ENCODE results near the gene LMTK2. TPM values are rescaled to one million over a fixed set of nuclear protein-coding genes. Genes with fewer than 3 reads are reported as not detected.

LMTK2 gene
- total RNA-seq, 1 experiment from 2014 or later: 17.8 TPM

- Histone ChIP-seq H3K4me1 (ENCODE audit: control insufficient read depth in 1 of 2, insufficient read depth in 2 of 2, low read length in 2 of 2) (no peaks in the 10 kb centered on the region), H3K27ac (ENCODE audit: low read depth, low read length) (no peak overlapping the region), H2AFZ (ENCODE audit: low read depth, low read length, poor library complexity, severe bottlenecking) (no peak overlapping the region), H3K9ac (ENCODE audit: low read length) (no peak overlapping the region), H3K79me2 (ENCODE audit: insufficient read depth, low read length) (no peaks in the 10 kb centered on the region), H3K4me3 (replicated peaks in 1 of 2; ENCODE audit: low read depth in 1 of 2, low read length in 2 of 2) (no peak overlapping the region), H4K20me1 (ENCODE audit: insufficient read depth) (no peaks in the 10 kb centered on the region), H3K36me3 (ENCODE audit: control insufficient read depth in 1 of 2, insufficient read depth in 2 of 2, low read length in 2 of 2) (0 out of 4 replicates have a peak, but pooled peaks cover 3 to 5% of the 10 kb centered on the region in 2 experiments), H3K4me2 (ENCODE audit: low read length) (no peak overlapping the region), H3K9me3 (ENCODE audit: control insufficient read depth in 1 of 2, insufficient read depth in 1 of 2, low read depth in 1 of 2, low read length in 2 of 2) (no peaks in the 10 kb centered on the region), H3K9me2 (ENCODE audit: insufficient read depth) (no peaks in the 10 kb centered on the region), H3K27me3 (ENCODE audit: insufficient read depth, low read length) (no peaks in the 10 kb centered on the region)
- no TSS peak for BruUV-seq (replicated peaks)
- CTCF ChIA-PET: no interaction called here
- no peak for TF ChIP-seq CTCF (IDR thresholded peaks at IDR 0.05 in 2 of 3, conservative IDR thresholded peaks at IDR 0.05 in 1 of 3; ENCODE audit: borderline replicate concordance in 1 of 3, insufficient read depth in 1 of 3, low read depth in 2 of 3, low read length in 2 of 3)
- TF ChIP-seq POLR2A (IDR thresholded peaks at IDR 0.05; ENCODE audit: borderline replicate concordance, extremely low read depth, insufficient read depth, insufficient read length): no peak
- TF ChIP-seq RAD21 (IDR thresholded peaks at IDR 0.05; ENCODE audit: low read depth): no peak
- TF ChIP-seq EZH2phosphoT487 (IDR thresholded peaks at IDR 0.05; ENCODE audit: borderline replicate concordance): no peak
- no peak for TF ChIP-seq SIN3A (IDR thresholded peaks at IDR 0.05; ENCODE audit: low read depth)
- no peak for TF ChIP-seq ELF1 (IDR thresholded peaks at IDR 0.05; ENCODE audit: borderline replicate concordance, low read depth)
- no peak for TF ChIP-seq MAX (IDR thresholded peaks at IDR 0.05)
- TF ChIP-seq SP1 (IDR thresholded peaks at IDR 0.05; ENCODE audit: low read depth): no peak
- TF ChIP-seq EGR1 (IDR thresholded peaks at IDR 0.05; ENCODE audit: low read depth): no peak
- DNase-seq (ENCODE audit: low read depth, low spot score) (no peak), ATAC-seq (no peak)
- RAD21 ChIA-PET (ENCODE audit: low non-redundant PET in 1 of 2, low total read pairs in 2 of 2, uncharacterized antibody in 2 of 2, unreplicated experiment in 2 of 2): no interaction called here
- intact Hi-C loops (cut with micrococcal nuclease): no loop called here
- POLR2A ChIA-PET: no interaction called here
Measured at GRCh38 chr7:98177553-98177952, 70.9 kb downstream of the LMTK2 start.

DNA sequence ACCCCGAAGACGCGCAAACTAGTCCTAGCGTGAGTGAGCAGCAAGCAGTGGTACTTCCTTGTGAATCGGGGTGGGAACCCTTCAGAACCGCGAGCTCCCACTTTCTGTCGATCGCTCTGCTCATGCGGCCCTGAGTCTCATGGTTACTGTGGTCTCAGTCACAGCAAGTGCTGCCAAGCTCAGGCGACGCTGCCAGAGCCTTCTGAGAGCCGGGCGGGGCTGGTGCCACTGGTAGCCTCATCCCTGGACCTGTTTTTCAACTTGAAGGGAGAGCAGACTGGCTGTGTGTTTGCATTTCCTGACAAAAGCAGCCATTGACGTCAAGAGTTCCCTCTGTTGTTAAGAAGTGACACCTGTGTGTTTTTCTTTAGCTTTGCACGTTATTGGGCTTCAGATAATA, 71.7 kb downstream of the LMTK2 start:
- RAD21 ChIA-PET (ENCODE audit: low non-redundant PET in 1 of 2, low total read pairs in 2 of 2, uncharacterized antibody in 2 of 2, unreplicated experiment in 2 of 2): no interaction called here
- H3K27me3 ChIP-seq (ENCODE audit: insufficient read depth, low read length): no peaks in the 10 kb centered on the region
- H3K27ac ChIP-seq (ENCODE audit: low read depth, low read length): no peak overlapping the region
- CTCF ChIA-PET: no interaction called here
- H4K20me1 ChIP-seq (ENCODE audit: insufficient read depth): no peaks in the 10 kb centered on the region
- no peak overlapping the region for H2AFZ ChIP-seq (ENCODE audit: low read depth, low read length, poor library complexity, severe bottlenecking)
- intact Hi-C loops (cut with micrococcal nuclease): no loop called here
- no peaks in the 10 kb centered on the region for H3K4me1 ChIP-seq (ENCODE audit: control insufficient read depth in 1 of 2, insufficient read depth in 2 of 2, low read length in 2 of 2)
- no peak overlapping the region for H3K4me3 ChIP-seq (replicated peaks in 1 of 2; ENCODE audit: low read depth in 1 of 2, low read length in 2 of 2)
- no peak for DNase-seq (ENCODE audit: low read depth, low spot score)
- no TSS peak for BruUV-seq (replicated peaks)
- H3K36me3 ChIP-seq (ENCODE audit: control insufficient read depth in 1 of 2, insufficient read depth in 2 of 2, low read length in 2 of 2): 0 out of 4 replicates have a peak, but pooled peaks cover 0 to 3% of the 10 kb centered on the region in 2 experiments
- ATAC-seq: no peak
- no peaks in the 10 kb centered on the region for H3K79me2 ChIP-seq (ENCODE audit: insufficient read depth, low read length)
- H3K9me3 ChIP-seq (ENCODE audit: control insufficient read depth in 1 of 2, insufficient read depth in 1 of 2, low read depth in 1 of 2, low read length in 2 of 2): no peaks in the 10 kb centered on the region
- no peak overlapping the region for H3K4me2 ChIP-seq (ENCODE audit: low read length)
- H3K9ac ChIP-seq (ENCODE audit: low read length): no peak overlapping the region
- H3K9me2 ChIP-seq (ENCODE audit: insufficient read depth): no peaks in the 10 kb centered on the region
- POLR2A ChIA-PET: no interaction called here
- no peak for TF ChIP-seq ZNF274 (IDR thresholded peaks at IDR 0.05; ENCODE audit: low read depth, low read length)
- no peak for TF ChIP-seq SRF (IDR thresholded peaks at IDR 0.05; ENCODE audit: low read depth)
- no peak for TF ChIP-seq EGR1 (IDR thresholded peaks at IDR 0.05; ENCODE audit: low read depth)
- TF ChIP-seq FOSL1 (IDR thresholded peaks at IDR 0.05; ENCODE audit: low read depth): no peak
- TF ChIP-seq REST (IDR thresholded peaks at IDR 0.05; ENCODE audit: low read depth): no peak
- no peak for TF ChIP-seq CEBPB (IDR thresholded peaks at IDR 0.05; ENCODE audit: low read depth)
- TF ChIP-seq JUND (IDR thresholded peaks at IDR 0.05): no peak
- no peak for TF ChIP-seq EZH2phosphoT487 (IDR thresholded peaks at IDR 0.05; ENCODE audit: borderline replicate concordance)
- TF ChIP-seq POLR2A (IDR thresholded peaks at IDR 0.05; ENCODE audit: borderline replicate concordance, extremely low read depth, insufficient read depth, insufficient read length): no peak
- no peak for TF ChIP-seq RAD21 (IDR thresholded peaks at IDR 0.05; ENCODE audit: low read depth)

Data from HCT116 (cell line).